Stromal cell of bone marrow (primary cell): ENCODE measurements around the gene ITIH3.

Experiments
- DNase-seq: peaks from one replicate; pipeline ENCODE4 v3.0.0-alpha.2; 2012; ENCODE audit warnings: low read depth

The ITIH3 gene

DNA sequence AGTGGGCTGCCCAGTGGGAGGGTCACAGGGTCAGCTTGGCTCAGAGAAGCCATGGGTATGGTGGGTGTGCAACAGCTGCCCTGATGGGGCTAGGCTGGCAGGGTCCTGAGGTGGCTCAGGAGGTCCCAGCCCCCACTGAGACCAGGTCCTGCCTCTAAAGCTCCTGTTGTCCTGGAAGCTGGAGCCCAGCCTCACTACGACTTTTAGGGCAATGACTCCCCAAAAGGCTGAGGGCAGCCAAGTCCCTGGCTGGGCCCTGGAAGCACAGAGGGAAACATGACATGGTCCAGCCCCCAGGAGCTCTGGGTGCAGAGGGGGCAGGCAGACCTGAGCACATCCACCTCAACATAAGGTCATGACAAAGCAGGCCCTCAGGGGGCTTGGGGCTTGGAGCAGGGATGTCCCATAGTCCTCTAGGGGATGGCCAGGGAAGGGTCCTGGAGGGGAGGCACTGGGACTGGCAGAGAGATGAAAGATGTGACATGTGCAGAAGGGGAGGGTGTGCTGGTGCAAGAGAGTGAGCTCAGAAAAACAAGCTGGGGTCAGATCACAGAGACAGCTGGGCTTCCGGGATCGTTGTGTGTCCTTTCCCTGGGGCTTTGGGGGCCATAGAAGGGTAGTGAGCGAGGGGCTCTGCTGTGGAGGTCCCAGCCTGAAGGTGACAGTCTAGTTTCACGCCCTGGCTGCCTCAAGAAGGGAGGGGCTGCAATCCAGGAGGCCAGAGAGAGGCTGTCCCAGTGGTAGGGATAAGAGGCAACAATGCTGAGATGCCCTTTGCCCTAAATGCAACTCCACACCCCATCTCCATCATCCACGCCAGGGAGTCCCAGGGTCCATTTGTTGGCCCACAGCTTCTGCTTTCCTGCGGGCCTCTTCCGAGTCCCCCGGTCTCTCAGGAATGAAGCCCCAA, 639 bp upstream of the ITIH3 start:
- DNase-seq, result no peak

DNA sequence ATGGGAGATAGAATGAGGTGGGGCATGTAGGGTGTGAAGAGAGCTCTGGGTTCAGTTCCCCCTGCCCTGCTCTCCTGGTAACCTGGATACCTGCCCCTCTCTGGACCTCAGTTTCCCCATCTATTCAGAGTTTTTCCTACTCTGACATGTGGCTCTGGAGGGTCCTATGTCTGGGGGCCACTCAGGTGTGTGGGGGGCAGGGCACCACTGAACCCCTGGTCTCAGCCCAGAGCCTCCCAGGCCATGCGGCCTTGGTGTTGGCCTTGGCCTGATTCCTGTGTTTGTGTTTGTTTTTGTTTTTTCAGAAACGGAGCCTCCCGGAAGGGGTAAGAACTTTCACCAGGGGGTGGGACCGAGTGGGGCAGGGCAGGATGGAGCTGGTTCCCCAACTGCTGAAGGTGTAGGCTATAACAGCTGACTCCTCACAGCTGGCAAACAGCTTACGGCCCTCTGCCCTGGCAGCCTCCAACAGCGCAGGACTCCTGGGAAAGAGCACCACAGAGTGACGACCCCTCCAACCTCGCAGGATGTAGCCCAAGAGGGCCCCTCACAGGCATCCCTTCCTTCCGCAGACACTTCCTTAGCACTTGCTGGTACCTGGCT, 803 bp downstream of the ITIH3 start:
- no peak for DNase-seq

DNA sequence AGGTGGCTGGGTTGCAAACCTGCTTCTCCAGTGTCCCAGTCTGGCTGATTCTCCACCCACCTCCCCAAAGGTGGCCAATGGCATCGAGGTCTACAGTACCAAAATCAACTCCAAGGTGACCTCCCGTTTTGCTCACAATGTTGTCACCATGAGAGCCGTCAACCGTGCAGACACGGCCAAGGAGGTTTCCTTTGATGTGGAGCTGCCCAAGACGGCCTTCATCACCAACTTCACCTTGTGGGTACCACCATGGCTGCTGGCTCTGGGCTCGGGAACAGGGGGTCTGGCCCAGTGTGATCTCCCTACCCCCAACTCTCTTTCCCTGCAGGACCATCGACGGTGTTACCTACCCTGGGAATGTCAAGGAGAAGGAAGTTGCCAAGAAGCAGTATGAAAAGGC, 1.8 kb downstream of the ITIH3 start:
- DNase-seq, result no peak

DNA sequence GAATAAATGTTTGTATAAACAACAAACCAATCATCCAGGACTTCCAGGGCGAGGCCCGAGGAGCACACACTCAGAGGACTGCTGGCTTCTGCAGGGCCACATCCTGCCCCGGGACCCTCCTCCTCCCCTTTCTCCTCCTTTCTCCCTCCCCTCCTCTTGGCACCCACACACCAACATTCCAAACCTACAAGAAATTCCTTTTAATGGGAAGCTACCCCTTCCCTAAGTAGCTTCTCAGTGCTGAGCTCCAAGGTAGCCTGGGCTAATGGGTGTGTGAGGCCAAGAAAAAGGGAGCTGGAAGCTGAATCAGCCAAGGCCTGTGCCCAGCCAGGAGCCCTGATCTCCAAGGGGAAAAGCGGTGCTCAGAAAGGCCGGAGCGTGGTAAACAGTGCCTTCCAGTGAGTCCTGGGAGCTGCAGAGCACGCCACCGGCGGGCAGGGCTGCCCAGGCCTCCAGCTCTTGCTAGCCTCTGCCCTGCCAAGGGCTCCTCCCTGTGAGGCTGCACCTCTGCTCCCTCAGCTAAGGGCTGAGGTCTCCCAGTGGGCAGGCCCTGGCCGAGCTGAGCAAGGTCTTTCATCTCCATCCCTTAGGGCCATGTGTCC, 3.9 kb downstream of the ITIH3 start:
- DNase-seq, result no peak

DNA sequence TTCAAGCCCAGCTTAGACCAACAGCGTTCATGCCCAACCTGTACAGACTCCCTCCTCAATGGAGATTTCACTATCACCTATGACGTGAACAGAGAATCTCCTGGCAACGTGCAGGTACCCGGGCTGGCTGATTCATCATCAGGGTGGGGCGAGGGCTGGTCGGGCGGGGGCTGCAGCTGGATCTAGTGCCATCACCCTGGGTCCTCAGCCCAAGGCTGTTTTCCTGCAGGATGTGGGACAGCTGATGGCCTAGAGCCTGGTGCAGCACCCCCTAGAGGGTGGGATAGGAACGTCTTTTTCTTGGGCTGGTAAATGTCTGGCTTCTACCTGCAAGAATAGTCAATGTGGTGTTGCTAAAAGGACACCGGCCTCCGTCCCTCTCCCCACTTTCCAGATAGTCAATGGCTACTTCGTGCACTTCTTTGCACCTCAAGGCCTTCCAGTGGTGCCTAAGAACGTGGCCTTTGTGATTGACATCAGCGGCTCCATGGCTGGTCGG, 4.4 kb downstream of the ITIH3 start:
- DNase-seq, result no peak

DNA sequence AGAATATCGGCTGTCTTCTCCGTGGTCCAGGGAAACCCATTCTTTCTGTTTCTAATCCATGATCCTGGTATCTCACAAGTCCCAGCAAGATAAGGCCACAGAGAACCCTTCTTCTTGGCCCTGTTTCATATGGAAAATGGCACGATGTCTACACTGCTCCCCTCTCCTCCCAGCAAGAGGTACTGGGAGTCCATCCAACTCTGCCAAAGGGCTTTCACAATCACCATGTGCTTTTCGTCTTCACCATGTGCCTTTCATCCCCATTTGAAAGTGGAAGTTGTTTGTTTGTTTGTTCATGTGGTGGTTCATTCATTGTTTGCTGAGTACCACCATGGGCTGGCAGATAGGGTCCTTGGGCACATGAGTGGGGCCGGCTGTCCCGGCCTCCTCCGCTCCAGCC, 5.5 kb downstream of the ITIH3 start:
- DNase-seq, result no peak

DNA sequence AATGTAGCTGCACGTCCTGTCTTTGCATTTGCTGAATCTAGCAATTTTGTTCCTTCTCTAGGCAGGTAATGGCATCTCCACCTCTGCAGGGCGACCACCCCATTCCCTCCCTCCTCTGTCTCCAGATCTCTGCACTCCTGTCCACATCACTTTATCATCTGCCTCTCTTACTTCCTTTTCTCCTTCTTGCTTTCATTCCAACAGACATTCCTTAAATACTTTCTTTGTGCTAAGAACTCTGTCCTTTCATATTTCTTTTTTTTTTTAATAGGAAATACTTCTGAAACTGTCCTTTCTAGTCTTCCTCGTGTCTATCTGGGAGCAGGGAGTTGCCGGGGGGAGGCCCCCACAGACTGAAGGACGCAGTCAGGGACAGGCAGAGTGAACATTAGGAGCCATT, 7.2 kb downstream of the ITIH3 start:
- DNase-seq, result no peak

DNA sequence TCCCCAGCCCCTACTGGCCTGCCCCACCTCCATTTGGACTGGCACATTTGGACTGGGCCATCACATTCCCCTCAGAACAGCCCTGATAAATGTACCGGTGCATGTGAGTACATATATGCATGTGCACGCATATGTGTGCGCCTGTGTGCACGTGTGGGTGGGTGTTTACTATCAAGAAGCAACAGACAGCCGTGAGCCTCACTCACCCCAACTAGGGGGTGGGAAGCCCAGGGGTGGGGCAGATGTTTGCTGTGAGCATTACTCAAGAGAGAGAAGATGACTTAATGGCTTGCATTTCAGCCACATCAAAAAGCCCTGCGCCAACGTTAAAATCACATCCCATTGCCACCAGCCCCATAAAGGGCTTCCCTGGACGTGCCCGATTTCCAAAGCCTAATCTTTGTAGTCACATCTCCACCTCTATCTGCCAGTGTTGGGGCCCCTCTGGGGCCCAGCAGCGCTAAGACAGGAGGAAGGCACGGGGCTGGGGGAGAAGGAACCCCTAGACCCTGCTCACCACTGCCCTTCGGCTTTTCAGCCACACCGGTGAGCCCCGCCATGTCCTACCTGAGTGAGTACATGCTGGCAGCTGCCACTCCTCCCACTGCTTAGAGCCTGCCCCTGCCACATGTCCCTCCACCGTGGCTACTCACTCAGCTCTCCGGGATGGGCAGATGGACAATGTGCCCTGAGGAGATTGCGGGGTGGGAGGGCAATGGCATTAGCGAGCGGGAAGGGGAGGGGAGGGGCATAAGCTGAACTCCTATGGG, 10.9 kb downstream of the ITIH3 start:
- DNase-seq, result no peak

DNA sequence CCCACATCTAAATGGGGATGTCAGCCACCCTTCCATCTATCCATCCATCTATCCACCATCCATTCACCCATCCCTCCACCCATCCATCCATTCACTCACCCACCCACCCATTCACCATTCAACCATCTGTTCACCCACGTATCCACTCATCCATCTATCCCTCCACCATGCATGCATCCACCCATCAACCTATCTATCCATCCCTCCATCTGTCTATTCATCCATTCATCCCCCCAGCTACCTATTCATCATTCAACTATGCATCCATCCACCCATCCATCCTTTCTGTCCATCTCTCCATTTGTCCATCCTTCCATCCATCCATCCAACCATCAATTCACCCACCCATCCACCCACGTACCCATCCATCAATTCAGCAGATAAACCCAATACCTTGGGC, 14.6 kb downstream of the ITIH3 start:
- DNase-seq, result no peak

DNA sequence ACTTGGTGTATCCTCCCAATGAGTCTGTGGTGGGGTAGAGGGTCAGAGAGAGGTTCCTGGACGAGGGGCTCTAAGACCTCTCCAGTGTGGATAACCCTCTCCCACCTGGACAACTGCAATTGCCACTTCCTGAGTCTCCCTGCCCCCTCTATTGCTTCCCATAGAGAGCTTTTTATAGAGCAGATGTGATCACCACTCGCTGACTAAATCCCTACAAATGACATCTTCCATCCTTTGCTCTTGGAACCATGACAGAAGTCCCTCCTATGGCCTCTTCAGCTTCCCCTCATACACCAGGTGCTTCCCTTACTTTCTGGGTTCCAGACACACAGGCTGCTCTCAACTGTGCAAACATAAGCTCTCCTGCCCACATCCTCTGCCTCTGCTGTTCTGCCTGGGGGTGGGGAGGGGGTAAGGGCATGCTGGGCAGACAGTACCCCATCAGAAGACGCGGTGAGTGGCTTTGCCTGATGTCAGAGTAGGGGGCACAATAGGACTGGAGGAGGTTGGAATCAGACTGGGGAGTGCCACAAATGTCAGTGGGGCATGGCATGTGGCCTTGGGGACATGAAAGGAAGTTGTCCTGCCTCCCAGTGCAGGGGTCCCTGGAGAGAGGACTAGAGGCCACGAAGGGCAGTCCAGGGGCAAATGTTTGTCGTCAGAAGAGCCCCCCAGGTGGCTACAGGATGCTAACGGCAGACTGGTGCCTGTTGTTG, 15.2 kb downstream of the ITIH3 start:
- DNase-seq, result no peak

DNA sequence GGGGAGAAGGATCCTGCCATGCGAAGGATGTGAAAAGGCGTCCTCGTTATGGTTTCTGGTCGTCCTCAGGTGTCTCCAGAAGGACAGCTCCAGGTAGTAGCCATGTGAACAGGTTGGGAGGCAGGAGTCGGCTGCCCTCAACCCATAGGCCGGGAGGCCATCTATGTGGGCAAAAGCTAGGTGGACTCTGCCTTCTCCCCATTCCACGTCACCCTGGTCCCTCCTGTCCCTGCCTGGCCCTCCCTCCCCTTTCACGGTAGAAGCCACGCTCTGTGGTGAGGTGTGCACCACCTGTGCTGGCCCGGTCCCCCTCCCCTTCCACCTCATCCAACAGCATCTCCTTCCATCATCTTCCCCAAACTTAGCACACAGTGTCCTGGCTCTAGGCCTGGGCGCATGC, 16.3 kb downstream of the ITIH3 start:
- DNase-seq, result no peak

DNA sequence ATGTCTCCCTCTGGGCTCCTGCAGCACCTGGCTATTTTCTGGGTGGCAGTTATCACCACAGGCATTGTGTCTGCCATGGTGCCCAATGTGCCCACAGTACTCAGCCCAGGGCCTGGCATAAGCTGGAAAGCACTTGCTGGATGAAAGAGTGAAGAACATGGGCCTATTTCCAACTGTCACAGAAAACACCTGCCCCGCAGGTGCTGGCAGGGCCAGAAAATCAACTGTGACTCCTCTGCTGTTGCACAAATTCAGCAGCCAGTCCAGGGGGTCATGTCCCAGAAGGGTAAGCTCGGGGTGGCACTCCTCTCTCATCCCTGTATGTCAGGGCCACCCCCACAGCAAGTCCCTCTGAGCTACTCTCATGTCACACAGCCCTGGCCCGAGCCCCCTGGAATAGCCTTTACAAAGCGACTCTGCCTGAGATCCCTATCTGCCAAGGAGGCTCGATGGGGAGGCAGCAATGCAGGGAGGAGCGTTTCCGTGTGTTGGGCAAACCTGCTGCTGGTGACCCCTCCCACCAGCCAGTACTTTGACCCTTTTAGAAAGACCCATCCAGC, 16.9 kb downstream of the ITIH3 start:
- no peak for DNase-seq

DNA sequence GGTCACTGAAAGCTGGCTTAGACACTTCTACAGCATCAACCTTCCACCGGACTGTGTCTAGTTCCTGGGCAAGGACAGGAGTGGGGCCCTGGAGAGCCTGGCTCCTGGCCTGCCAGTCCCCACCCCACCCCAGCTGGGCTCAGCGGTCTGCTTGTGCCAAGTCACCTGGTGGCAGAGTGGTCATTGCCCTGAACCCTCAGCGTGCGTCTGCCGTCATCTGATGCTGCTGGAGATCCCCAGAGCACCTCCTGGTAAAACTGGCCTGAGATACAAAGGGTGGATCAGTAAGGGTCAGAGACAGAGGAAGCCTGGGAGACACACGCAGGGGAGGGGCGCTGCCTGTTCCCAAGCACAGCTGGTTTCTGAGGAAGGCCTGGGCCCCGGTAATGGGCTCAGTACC, 19.2 kb downstream of the ITIH3 start:
- DNase-seq, result no peak

DNA sequence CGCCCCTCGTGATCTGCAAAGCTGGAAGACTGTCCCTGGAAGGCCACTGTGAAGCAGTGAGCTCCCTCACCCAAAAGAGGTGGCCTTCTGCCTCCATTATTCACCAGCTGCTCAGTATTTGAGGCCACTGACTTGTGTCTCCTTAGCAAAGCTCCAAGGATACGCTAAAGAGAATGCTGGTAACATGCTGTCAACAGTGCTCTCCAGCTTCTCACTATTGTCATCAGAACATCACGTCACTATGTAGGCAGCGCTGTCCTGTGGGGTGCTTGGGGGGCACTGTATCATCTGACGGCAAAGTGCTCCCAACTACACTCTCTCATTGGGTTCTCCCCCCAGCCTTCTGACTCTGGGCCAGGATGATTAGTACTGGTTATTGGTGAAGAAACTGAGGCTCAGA, 21.6 kb downstream of the ITIH3 start:
- DNase-seq, result no peak

DNA sequence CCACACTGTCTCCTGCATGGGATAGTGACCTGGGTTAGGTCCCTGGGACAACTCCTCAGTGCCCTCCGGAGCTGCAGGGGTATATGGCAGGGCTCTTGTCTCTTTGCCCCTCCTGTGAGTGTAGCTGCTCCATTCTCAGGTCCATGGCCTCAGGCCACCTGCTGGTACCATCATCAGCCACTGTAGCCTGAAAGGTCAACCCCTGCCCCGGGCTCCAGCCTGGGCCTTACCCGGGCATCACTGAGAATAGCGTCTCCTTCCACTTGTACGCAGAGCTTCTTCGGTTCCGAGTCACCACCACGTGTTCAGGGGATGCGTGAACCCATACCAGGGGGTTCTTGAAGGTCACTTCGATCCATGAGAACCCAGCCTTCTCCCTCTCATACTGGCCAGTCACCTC, 22.1 kb downstream of the ITIH3 start:
- no peak for DNase-seq

DNA sequence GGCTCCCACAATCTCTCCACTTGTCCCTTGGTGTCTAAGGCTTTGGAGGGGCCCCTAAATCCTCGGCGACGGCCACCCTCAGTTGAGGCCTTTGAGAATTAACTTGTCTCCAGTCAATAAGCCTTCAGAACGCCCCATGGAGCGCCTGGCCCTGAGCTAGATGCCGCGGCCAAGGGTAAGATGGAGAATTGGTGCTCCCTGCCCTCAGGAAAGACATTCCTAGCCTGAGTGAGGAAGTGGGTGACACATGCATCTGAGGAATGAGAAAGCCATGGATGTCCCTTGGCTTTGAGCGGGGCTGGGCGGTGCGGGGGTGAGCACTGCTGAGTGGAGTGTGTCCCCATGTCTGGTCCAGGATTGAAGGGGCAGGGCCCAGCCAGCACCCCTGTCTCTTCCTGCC, 22.6 kb downstream of the ITIH3 start:
- no peak for DNase-seq

DNA sequence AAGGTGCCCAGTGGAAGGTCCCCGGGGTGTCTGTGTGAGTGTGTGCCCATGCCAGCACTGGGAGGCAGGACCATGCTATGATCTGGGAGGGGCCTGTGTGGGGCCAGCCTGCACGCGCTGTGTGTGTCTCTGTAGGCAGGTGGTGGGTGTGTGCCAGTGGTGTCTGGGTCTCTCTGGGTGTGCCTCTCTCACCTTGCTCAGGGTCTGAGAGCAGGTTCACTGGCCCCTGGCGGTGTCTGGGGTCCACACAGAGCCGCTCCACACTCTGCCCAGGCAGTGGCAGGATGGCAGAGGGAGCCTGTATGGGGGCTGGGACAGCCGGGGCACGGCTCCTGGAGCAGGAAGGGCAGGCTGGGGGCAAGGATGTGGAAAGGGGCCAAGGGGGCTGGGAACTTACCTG, 23.3 kb downstream of the ITIH3 start:
- DNase-seq, result no peak

DNA sequence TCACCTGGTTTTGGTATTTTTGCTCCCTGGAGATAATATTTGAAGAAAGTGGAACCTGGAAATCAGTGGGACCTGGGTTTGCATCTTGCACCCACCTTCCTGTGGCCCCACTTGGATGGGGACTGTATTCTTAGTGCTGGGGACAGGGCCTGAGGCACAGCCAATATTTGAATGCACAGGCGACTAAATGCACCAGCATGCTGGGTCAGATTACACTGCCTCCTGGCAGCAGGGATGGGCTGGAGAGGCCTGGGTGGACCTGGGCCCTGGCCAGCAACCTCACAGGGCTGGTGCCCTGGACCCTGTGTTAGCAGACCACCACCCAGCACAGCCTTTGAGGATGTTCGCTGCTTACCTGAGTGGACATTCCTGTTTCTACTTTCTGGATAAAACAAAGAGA, 25.3 kb downstream of the ITIH3 start:
- no peak for DNase-seq

DNA sequence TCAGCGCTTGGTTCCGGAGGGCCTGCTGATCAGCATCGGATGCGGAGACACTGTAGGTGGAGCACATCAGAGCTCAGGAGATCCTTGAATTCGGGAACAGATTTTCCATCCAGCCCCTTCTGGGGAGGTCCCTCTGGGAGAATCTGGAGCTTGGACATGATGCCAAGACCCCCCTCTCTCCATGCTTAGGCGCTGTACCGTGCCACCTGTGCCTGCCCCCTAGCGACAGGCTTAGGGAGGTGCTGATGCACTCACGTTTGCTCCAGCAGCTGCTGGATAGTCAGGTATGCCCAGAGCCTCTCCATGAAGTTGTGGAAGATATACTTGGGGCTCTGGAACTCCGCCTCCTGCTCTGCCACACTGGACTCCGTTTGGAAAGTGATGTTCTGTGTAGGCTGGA, 26.1 kb downstream of the ITIH3 start:
- no peak for DNase-seq

DNA sequence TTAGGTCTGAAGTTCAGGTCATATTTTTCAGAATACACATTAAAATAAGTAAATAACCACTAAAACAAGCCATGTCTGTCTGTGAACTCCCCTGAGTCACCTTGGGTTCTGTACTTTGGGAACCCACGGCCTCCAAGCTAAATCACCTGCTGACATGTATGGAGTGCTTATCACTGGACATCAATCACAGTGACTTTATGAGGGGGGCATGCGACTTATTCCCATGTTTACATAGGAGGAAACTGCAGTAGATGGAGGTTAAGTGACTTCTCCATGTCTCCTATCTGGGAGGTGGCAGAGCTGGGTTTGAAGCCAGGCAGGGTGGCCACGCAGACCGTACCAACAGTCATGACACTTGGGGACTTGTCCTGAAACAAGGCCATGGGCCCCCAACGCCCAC, 27.8 kb downstream of the ITIH3 start:
- no peak for DNase-seq

DNA sequence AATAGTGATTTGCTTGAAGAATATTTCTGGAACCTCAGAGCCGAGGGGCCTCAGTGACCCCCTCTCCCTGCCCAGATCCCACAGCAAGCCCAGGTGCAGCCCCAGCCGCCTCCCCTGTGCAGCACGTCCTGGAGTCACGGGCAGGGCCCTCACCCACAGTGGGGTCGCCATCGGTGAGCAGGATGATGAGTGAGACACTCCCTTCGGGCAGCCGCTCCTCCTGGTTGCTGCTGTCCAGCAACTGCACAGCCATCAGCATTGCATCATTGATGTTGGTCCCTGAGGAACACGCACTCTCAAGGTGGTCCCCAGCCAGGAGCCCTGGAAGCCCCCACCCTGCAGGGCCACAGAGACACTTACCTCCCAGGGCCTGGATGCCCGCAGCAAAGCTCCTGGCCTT, 29.4 kb downstream of the ITIH3 start:
- no peak for DNase-seq

DNA sequence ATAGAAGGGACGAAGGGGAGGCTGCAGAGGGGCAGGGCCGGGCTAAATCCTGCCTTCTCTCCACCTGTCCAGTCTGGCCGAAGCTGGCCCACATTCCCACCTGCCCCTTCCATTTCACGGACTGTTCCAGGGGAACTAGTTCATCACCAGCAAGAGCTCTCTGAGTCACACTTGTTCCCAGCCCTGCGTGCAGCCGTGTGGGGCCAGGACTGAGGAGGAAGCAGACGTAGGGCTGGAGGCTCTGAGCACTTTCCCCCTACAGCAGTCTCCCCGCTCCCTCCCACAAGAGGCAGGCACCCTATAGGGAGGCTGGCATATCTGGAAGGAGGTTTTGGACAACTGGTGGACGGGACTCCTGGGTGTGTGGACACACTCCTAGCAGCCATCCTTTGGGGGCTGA, 32.8 kb downstream of the ITIH3 start:
- no peak for DNase-seq
